Measurements from ENCODE around the gene GIGYF2. TPM values are rescaled to one million over a fixed set of nuclear protein-coding genes. Genes with fewer than 3 reads are reported as not detected.

The GIGYF2 gene
- total RNA-seq, 4 donors from 2014 or later: 69.0 to 208 (median 80.4) TPM

- Histone ChIP-seq H3K36me3 (peaks cover 3% of the 10 kb centered on the region), H3K4me1 (peaks cover 15% of the 10 kb centered on the region), H3K27ac (no peak overlapping the region), H3K27me3 (no peaks in the 10 kb centered on the region), H3K9me3 (no peaks in the 10 kb centered on the region), H3K4me3 (no peak overlapping the region)
- DNase-seq (ENCODE audit: low spot score in 2 of 2): peak in 1 of 2 donors; percentile 63
- 92% methylated on average over 13 of the region's 13 CpGs for WGBS
- TF ChIP-seq CTCF (IDR thresholded peaks at IDR 0.05): no peak
- no peak for TF ChIP-seq EP300 (IDR thresholded peaks at IDR 0.05)
- TF ChIP-seq POLR2A (IDR thresholded peaks at IDR 0.05): no peak
- TF ChIP-seq POLR2AphosphoS5 (IDR thresholded peaks at IDR 0.05): no peak
Observed at GRCh38 chr2:232892221-232892620, 195.1 kb downstream of the GIGYF2 start.

- DNase-seq (ENCODE audit: low spot score in 2 of 2): peak; percentile 56 to 72
- TF ChIP-seq EP300 (IDR thresholded peaks at IDR 0.05) (no peak), POLR2A (IDR thresholded peaks at IDR 0.05) (no peak), CTCF (IDR thresholded peaks at IDR 0.05) (no peak), POLR2AphosphoS5 (IDR thresholded peaks at IDR 0.05) (no peak)
Observed at GRCh38 chr2:232892843-232893242, 195.7 kb downstream of the GIGYF2 start.

GRCh38 chr2:232893834-232894233 is 196.7 kb downstream of the GIGYF2 start:
- TF ChIP-seq POLR2A (IDR thresholded peaks at IDR 0.05) (no peak), POLR2AphosphoS5 (IDR thresholded peaks at IDR 0.05) (no peak), EP300 (IDR thresholded peaks at IDR 0.05) (no peak), CTCF (IDR thresholded peaks at IDR 0.05) (no peak)
- Histone ChIP-seq H3K36me3 (no peaks in the 10 kb centered on the region), H3K27ac (no peak overlapping the region), H3K4me3 (no peak overlapping the region), H3K27me3 (no peaks in the 10 kb centered on the region), H3K4me1 (peaks cover 15% of the 10 kb centered on the region), H3K9me3 (no peaks in the 10 kb centered on the region)
- peak in 1 of 2 donors; percentile 54 for DNase-seq (ENCODE audit: low spot score in 2 of 2)
- 85% methylated on average over 4 of the region's 8 CpGs for WGBS

More at GRCh38 chr2:232892843-232893242, 195.7 kb downstream of the GIGYF2 start:
- peaks cover 15% of the 10 kb centered on the region for H3K4me1 ChIP-seq
- H3K27me3 ChIP-seq: no peaks in the 10 kb centered on the region
- WGBS: 97% methylated on average over 12 of the region's 20 CpGs
- no peaks in the 10 kb centered on the region for H3K9me3 ChIP-seq
- H3K36me3 ChIP-seq: no peaks in the 10 kb centered on the region
- no peak overlapping the region for H3K4me3 ChIP-seq
- no peak overlapping the region for H3K27ac ChIP-seq

GRCh38 chr2:232894251-232894650 is 197.1 kb downstream of the GIGYF2 start:
- no peak overlapping the region for H3K27ac ChIP-seq
- H3K9me3 ChIP-seq: no peaks in the 10 kb centered on the region
- no peak for DNase-seq (ENCODE audit: low spot score in 2 of 2)
- H3K27me3 ChIP-seq: no peaks in the 10 kb centered on the region
- WGBS: 90% methylated on average over 7 of the region's 9 CpGs
- TF ChIP-seq POLR2AphosphoS5 (IDR thresholded peaks at IDR 0.05) (no peak), CTCF (IDR thresholded peaks at IDR 0.05) (no peak), POLR2A (IDR thresholded peaks at IDR 0.05) (no peak), EP300 (IDR thresholded peaks at IDR 0.05) (no peak)
- H3K4me1 ChIP-seq: peaks cover 15% of the 10 kb centered on the region
- no peak overlapping the region for H3K4me3 ChIP-seq
- no peaks in the 10 kb centered on the region for H3K36me3 ChIP-seq

GRCh38 chr2:232894746-232895145 is 197.6 kb downstream of the GIGYF2 start:
- Histone ChIP-seq H3K4me1 (peaks cover 15% of the 10 kb centered on the region), H3K4me3 (no peak overlapping the region), H3K27ac (no peak overlapping the region), H3K27me3 (no peaks in the 10 kb centered on the region), H3K36me3 (no peaks in the 10 kb centered on the region), H3K9me3 (no peaks in the 10 kb centered on the region)
- TF ChIP-seq POLR2A (IDR thresholded peaks at IDR 0.05) (no peak), POLR2AphosphoS5 (IDR thresholded peaks at IDR 0.05) (no peak), EP300 (IDR thresholded peaks at IDR 0.05) (no peak), CTCF (IDR thresholded peaks at IDR 0.05) (no peak)
- 93% methylated on average over 15 of the region's 19 CpGs for WGBS
- peak in 1 of 2 donors; percentile 64 for DNase-seq (ENCODE audit: low spot score in 2 of 2)
